ENCODE results near the gene GIGYF2. TPM values are rescaled to one million over a fixed set of nuclear protein-coding genes. Genes with fewer than 3 reads are reported as not detected.
A peak's percentile ranks its signal among the peaks of the same experiment; 100 is the strongest.

GIGYF2 gene
- total and polyA plus RNA-seq, 2 of the 13 experiments (the other 11 are each of a cell fraction or from before 2014, with no cell fraction given): 44.9 to 73.5 TPM

- TF ChIP-seq ZNF768 (CRISPR knock-in tag; IDR thresholded peaks at IDR 0.05): 0 out of 2 replicates have a peak, but pooled peaks have one; percentile 3
- TF ChIP-seq RBM22 (optimal IDR thresholded peaks at IDR 0.05; ENCODE audit: low read length): peak; percentile 24
- TF ChIP-seq NR2F2 (IDR thresholded peaks at IDR 0.05; ENCODE audit: borderline replicate concordance, low read depth): 0 out of 2 replicates have a peak, but pooled peaks have one; percentile 36
- TF ChIP-seq ATF2 (CRISPR knock-in tag; IDR thresholded peaks at IDR 0.05): 0 out of 2 replicates have a peak, but pooled peaks have one; percentile 6
- TF ChIP-seq ZNF354B (CRISPR knock-in tag; IDR thresholded peaks at IDR 0.05): 0 out of 2 replicates have a peak, but pooled peaks have one; percentile 60
- peak; percentile 65; the same call in 1 of the 2 replicates for TF ChIP-seq DMAP1 (CRISPR knock-in tag; IDR thresholded peaks at IDR 0.05)
- 0 out of 2 replicates have a peak, but pooled peaks have one; percentile 5 for TF ChIP-seq ZNF512B (CRISPR knock-in tag; IDR thresholded peaks at IDR 0.05; ENCODE audit: borderline replicate concordance)
- TF ChIP-seq ZNF788 (CRISPR knock-in tag; IDR thresholded peaks at IDR 0.05; ENCODE audit: borderline replicate concordance): 0 out of 2 replicates have a peak, but pooled peaks have one; percentile 12
- 0 out of 2 replicates have a peak, but pooled peaks have one; percentile 14 for TF ChIP-seq MAX (IDR thresholded peaks at IDR 0.05)
- TF ChIP-seq ZFX (CRISPR knock-in tag; IDR thresholded peaks at IDR 0.05; ENCODE audit: low read depth): peak; percentile 57
- TF ChIP-seq MYC (CRISPR knock-in tag; IDR thresholded peaks at IDR 0.05; ENCODE audit: borderline replicate concordance): 0 out of 2 replicates have a peak, but pooled peaks have one; percentile 12
- TF ChIP-seq ZNF891 (CRISPR knock-in tag; IDR thresholded peaks at IDR 0.05): peak; percentile 10; the same call in 1 of the 2 replicates
- TF ChIP-seq KAT7 (CRISPR knock-in tag; IDR thresholded peaks at IDR 0.05; ENCODE audit: borderline replicate concordance): peak; percentile 52; the same call in 1 of the 2 replicates
- TF ChIP-seq ELF3 (CRISPR knock-in tag; IDR thresholded peaks at IDR 0.05): peak; percentile 96
- TF ChIP-seq HDAC2 (CRISPR knock-in tag; IDR thresholded peaks at IDR 0.05): 0 out of 2 replicates have a peak, but pooled peaks have one; percentile 19
These were observed 176.9 kb downstream of the GIGYF2 start (continued) for GRCh38 chr2:232873909-232874641.
